ELF-1 (cell line): ENCODE results near the gene RAB35.
"Not testable (repeated sequence)": the region's sequence is repeated elsewhere in the genome, so short reads cannot be mapped to it uniquely, and the experiment has no call there.

Source experiments
- DNase-seq: peaks from one replicate; pipeline ENCODE4 v3.0.0-alpha.2; 2016; ENCODE audit warnings: low read depth, low spot score

RAB35 gene

DNA sequence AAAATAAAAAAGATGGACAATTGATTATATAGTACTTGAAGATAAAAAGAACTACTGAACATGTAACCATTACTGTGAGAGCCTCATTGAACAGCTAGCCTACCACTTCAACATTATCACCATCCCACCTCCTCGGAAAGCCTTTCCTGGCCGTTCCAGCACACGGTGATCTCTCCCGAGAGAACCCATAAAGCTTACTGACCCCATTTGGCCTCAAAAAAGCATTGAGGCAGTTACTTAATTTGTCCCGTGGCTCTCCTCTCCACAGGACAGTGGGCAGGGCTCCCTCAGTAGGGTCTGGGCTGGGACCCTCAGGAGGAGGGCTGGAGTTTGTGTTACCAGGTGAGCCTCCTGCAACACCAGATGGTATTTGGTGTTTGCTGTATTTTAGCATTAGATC lies 55.8 kb downstream of the RAB35 start:
- DNase-seq = no peak

DNA sequence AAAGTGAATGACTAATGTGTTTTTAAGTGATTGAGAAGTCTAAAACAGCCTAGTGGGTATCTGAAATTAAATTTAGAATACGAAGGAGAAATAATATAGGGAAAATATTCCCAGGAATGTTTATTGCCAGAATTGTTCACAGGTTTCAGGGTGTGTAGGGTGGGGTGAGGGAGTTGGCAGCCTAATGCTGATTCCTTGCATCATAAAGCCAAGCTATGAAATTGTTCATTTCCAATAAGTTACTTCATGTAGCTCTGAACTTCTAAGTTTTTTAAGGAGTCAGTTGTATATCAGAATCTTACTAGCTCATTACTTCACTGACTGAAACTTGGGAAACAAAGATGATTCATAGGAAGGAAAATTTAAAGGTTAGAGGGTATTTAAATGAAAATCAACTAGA lies 56.4 kb downstream of the RAB35 start:
- no peak for DNase-seq

DNA sequence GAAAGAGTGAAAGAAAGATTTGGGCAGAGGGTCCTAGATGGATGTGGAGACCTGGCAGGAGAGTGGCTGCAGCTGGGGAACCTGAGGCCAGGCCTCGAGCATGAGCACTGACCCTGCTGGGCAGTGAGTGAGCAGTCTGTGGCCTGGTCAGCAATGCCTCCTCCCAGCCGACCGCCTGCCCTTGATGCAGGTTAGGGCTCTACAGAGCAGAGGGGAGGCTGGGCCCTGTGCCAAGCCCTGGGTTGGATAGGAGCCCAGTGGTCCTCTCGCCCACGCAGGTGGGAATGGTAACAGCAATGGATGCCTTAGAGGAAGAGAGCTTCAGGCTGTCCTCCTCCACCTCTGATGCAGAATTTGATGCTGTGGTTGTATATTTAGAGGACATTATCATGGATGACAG lies 59.8 kb downstream of the RAB35 start:
- no peak for DNase-seq

- DNase-seq = no peak
Measured at GRCh38 chr12:120055231-120056000, 61.1 kb downstream of the RAB35 start.

DNA sequence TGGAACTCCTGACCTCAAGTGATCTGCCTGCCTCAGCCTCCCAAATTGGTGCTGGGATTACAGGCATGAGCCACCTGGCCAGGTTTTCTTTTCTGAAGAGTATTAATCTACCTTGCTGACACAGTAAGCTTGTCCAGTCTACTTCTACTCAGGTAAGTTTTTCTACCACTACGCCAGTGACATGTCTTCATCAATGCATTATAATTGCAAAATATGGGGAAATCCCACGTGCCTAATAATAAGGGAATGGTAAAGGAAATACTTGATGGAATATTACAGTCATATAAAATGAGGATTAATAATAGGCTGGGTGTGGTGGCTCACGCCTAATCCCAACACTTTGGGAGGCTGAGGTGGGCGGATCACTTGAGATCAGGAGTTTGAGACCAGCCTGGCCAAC lies 62.3 kb downstream of the RAB35 start:
- DNase-seq = no peak

DNA sequence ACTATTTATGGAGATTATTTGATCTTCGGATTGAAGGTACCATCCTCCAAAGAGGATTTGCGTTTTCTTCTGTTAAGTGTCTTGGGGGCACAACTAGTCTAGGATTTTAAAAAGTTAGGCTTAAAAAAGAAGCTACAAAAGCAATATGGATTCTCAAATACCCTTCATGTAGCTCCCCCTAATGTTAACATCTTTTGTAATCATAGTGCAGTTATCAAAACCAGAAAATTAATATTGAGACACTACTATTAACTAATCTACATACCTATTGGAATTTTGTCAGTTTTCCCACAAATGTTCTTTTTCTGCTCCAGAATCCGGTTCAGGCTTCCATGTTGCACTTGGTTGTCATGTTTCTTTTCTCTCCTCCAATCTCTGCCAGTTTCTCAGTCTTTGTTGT lies 65.0 kb downstream of the RAB35 start:
- no peak for DNase-seq

DNA sequence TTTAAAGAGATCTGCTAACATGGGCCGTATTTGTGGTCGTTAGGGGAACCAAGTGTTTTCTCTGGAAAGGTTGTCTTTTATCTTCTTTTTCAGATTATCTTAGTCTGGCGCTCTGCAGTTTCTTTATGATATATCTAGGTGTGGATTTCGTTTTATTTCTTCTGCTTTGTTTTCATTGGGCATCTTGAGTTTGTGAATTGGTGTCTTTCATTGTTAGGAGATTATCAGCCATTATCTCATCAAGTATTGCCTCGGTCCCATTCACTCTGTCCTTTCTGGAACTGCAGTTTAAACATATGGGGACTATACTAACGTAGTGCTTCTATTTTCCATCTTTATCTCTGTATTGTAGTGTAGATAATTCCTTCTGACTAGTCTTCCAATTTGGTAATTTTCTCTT lies 67.1 kb downstream of the RAB35 start:
- no peak for DNase-seq

GRCh38 chr12:120048263-120048662 lies 68.3 kb downstream of the RAB35 start:
- no peak for DNase-seq

DNA sequence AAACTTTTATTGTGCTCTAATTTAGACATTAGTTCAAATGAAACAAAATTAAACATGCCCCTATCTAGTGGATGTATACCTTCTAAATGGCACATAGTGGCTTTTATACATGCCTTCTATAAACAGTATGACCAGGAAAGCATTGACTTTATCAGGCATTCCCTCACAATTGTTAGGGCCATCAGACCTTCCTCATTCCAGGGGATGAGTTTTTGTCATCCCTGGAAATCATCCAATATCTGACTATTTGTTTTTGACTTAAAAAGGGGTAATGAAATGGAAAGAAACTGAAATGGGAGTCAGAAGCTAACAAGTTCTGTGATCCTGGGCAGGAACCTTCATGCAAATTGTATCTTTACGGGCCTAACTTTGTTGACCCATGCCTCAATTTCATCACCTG lies 69.5 kb downstream of the RAB35 start:
- no peak for DNase-seq

- not testable (repeated sequence) for DNase-seq
Measured at GRCh38 chr12:120045367-120045766, 71.2 kb downstream of the RAB35 start.
